Right lobe of liver (tissue), 6 donors: ENCODE results near the gene CENPW. TPM values are rescaled to one million over a fixed set of nuclear protein-coding genes. Genes with fewer than 3 reads are reported as not detected.

Experiments used
- ATAC-seq, 4 donors: fragments of 200-7000 bp; cut with Tn5 transposase; one replicate each; pipeline ENCODE4 v1.9.1; 2020; ENCODE audit warnings: mild to moderate bottlenecking in 4 of 4, moderate library complexity in 4 of 4
- DNase-seq, 3 donors: peaks; one replicate each; pipeline ENCODE4 v3.0.0-alpha.2; 2020
- H3K27ac ChIP-seq, 3 donors: fragments of 200-600 bp; one replicate each; pipeline ENCODE4 v1.8.0; 2022
- H3K27me3 ChIP-seq, 2 donors: fragments of 200-600 bp; one replicate each; pipeline ENCODE4 v1.8.0; 2022
- H3K36me3 ChIP-seq, 4 donors: fragments of 200-600 bp; sonication (generic) in 1 of 4; one replicate each; pipeline versions ENCODE4 v1.5.1 to v1.8.0; 2017 to 2022; ENCODE audit warnings: control low read depth in 1 of 4
- H3K4me1 ChIP-seq, 4 donors: fragments of 200-600 bp; sonication (generic) in 1 of 4; one replicate each; pipeline versions ENCODE4 v1.5.1 to v1.8.0; 2017 to 2022; ENCODE audit warnings: control low read depth in 1 of 4
- H3K4me3 ChIP-seq, 3 donors: fragments of 200-600 bp; one replicate each; pipeline ENCODE4 v1.8.0; 2022
- H3K9me3 ChIP-seq, 4 donors: fragments of 200-600 bp; sonication (generic) in 1 of 4; one replicate each; pipeline versions ENCODE4 v1.5.1 to v1.8.0; 2017 to 2022; ENCODE audit warnings: control low read depth in 1 of 4
- POLR2A ChIP-seq: fragments of 450-650 bp; IDR thresholded peaks from one replicate; pipeline ENCODE4 v1.6.1; 2017; ENCODE audit warnings: antibody characterized with exemption, mild to moderate bottlenecking
- WGBS: methylation state at CpG from one replicate; pipeline ENCODE4 v1.1.6; 2018; ENCODE audit warnings: low coverage, low lambda C conversion rate; ENCODE audit not compliant: insufficient coverage; ENCODE audit errors: missing lambda C conversion rate; 5-methylcytosine and 5-hydroxymethylcytosine counted together
- intact Hi-C, 2 donors: fragments of 100-400 bp; cut with DNase I; formaldehyde crosslinking; loops; one replicate each; pipeline versions ENCODE4 v1.11.2 to v1.14.1; 2022
- total RNA-seq, 6 experiments: library from RNA; depleted of rRNA in 2 of 6; stranded (reverse); fragments of >200 nt in 2 of 6; fragmentation: NEBNext Ultra II Directional in 3 of 6; extraction: Animal tissue kit (Norgen Biotek cat#: 25700) in 3 of 6; gene quantifications; one replicate each; pipeline versions ENCODE4 v1.1.0 to v1.2.4, GENCODE V29; 2016 to 2023
- TF ChIP-seq, protein P1 (sequence below), 4 donors: fragments of 200-600 bp in 3 of 4; fragments of 450-650 bp in 1 of 4; IDR thresholded peaks; one replicate each; pipeline versions ENCODE4 v1.5.1 to v1.8.0; 2016 to 2022; ENCODE audit warnings: antibody characterized with exemption in 4 of 4, mild to moderate bottlenecking in 2 of 4
- donor health status: DM: no; HTN: yes; CAD: no.
- donor health status: DM: no; HTN: no; CAD: no.
- donor health status: DM: no; HTN: no; CAD: no.
- donor health status: DM: no; HTN: yes; CAD: no.
- donor health status: DM: no; HTN: yes; CAD: no.

CENPW gene
- total RNA-seq, 6 experiments from 2014 or later = 0.68 to 2.7 (median 1.4) TPM; not detected in 1

DNA sequence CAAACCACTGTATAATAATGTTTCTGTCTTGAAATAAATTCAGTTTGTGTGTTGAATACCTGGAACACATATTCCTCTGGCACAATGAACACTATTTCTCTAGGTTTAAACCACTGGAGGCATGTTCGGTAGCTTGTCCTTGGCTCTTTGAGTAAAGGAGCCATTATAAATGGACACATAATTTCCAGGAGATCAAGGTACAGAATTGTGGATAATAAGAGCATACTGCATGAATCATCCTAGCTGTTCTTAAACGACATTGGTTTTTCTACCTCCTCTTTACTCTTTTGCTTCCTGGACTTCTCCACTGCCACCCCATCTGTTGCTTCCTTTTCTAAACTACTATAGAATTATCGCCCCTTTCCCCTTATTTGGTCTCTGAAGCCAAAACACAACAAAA, 1.2 kb downstream of the CENPW start:
- H3K36me3 ChIP-seq = no peaks in the 10 kb centered on the region
- ATAC-seq = no peak
- H3K27me3 ChIP-seq = no peaks in the 10 kb centered on the region
- H3K9me3 ChIP-seq = no peaks in the 10 kb centered on the region
- TF ChIP-seq POLR2A = no peak
- TF ChIP-seq, protein P1, sequence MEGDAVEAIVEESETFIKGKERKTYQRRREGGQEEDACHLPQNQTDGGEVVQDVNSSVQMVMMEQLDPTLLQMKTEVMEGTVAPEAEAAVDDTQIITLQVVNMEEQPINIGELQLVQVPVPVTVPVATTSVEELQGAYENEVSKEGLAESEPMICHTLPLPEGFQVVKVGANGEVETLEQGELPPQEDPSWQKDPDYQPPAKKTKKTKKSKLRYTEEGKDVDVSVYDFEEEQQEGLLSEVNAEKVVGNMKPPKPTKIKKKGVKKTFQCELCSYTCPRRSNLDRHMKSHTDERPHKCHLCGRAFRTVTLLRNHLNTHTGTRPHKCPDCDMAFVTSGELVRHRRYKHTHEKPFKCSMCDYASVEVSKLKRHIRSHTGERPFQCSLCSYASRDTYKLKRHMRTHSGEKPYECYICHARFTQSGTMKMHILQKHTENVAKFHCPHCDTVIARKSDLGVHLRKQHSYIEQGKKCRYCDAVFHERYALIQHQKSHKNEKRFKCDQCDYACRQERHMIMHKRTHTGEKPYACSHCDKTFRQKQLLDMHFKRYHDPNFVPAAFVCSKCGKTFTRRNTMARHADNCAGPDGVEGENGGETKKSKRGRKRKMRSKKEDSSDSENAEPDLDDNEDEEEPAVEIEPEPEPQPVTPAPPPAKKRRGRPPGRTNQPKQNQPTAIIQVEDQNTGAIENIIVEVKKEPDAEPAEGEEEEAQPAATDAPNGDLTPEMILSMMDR (IDR thresholded peaks at IDR 0.05) = no peak
- WGBS = 68% methylated on average over 3 of the region's 3 CpGs
- no peak for DNase-seq
- H3K27ac ChIP-seq = no peak overlapping the region
- H3K4me3 ChIP-seq = no peak overlapping the region
- intact Hi-C loops = no loop called here
- H3K4me1 ChIP-seq = peaks cover 0 to 18% (median 4%) of the 10 kb centered on the region in 4 donors

GRCh38 chr6:126344181-126344580, 4.3 kb downstream of the CENPW start:
- TF ChIP-seq POLR2A = no peak
- TF ChIP-seq, protein P1 (IDR thresholded peaks at IDR 0.05) = no peak
- no peaks in the 10 kb centered on the region for H3K36me3 ChIP-seq
- no peak for ATAC-seq

GRCh38 chr6:126351960-126352359, 12.0 kb downstream of the CENPW start:
- ATAC-seq (no peak), DNase-seq (no peak)
- Histone ChIP-seq H3K4me1 (no peaks in the 10 kb centered on the region), H3K36me3 (no peaks in the 10 kb centered on the region), H3K27me3 (no peaks in the 10 kb centered on the region), H3K9me3 (no peaks in the 10 kb centered on the region), H3K27ac (no peak overlapping the region), H3K4me3 (no peak overlapping the region)
- TF ChIP-seq, protein P1 (IDR thresholded peaks at IDR 0.05) = no peak
- TF ChIP-seq POLR2A = no peak
- intact Hi-C loops = no loop called here
- 100% methylated on average over 1 of the region's 1 CpG for WGBS

More at GRCh38 chr6:126344181-126344580, 4.3 kb downstream of the CENPW start:
- Histone ChIP-seq H3K9me3 (no peaks in the 10 kb centered on the region), H3K4me1 (peaks cover 0 to 8% (median 3%) of the 10 kb centered on the region in 4 donors), H3K27ac (no peak overlapping the region), H3K4me3 (no peak overlapping the region), H3K27me3 (no peaks in the 10 kb centered on the region)
- no peak for DNase-seq
- intact Hi-C loops = no loop called here

- Histone ChIP-seq H3K27me3 (no peaks in the 10 kb centered on the region), H3K36me3 (no peaks in the 10 kb centered on the region), H3K9me3 (no peaks in the 10 kb centered on the region), H3K4me1 (no peaks in the 10 kb centered on the region), H3K4me3 (no peak overlapping the region), H3K27ac (no peak overlapping the region)
- no peak for ATAC-seq
- no peak for DNase-seq
- intact Hi-C loops = no loop called here
- TF ChIP-seq, protein P1 (IDR thresholded peaks at IDR 0.05) = no peak
- TF ChIP-seq POLR2A = no peak
These were observed 12.6 kb downstream of the CENPW start for GRCh38 chr6:126352514-126352913.

DNA sequence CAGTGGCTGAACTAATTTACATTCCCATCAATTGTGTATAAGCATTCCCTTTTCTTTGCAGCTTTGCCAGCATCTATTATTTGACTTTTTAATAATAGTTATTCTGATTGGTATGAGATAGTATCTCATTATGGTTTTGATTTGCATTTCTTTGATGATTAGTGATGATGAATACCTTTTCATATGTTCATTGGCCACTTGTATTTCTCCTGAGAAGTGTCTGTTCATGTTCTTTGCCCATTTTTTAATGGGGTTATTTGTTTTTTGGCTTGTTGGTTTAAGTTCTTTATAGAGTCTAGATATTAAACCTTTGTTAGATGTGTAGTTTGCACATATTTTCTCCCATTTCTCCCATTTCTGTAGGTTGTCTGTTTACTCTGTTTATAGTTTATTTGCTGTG, 16.6 kb downstream of the CENPW start:
- Histone ChIP-seq H3K36me3 (no peaks in the 10 kb centered on the region), H3K9me3 (no peaks in the 10 kb centered on the region), H3K27me3 (no peaks in the 10 kb centered on the region), H3K4me1 (no peaks in the 10 kb centered on the region), H3K27ac (no peak overlapping the region), H3K4me3 (no peak overlapping the region)
- DNase-seq = no peak
- ATAC-seq = no peak
- intact Hi-C loops = no loop called here
- TF ChIP-seq, protein P1 (IDR thresholded peaks at IDR 0.05) = no peak
- TF ChIP-seq POLR2A = no peak
